Fibroblast of peridontal ligament (primary cell): ENCODE results near the gene ADCY2.

ENCODE experiments used
- DNase-seq: peaks from one replicate; pipeline ENCODE4 v3.0.0-alpha.2; 2010; ENCODE audit errors: extremely low read depth

The ADCY2 gene

GRCh38 chr5:7592910-7593309 lies 197.0 kb downstream of the ADCY2 start:
- no peak for DNase-seq

GRCh38 chr5:7597059-7597642 lies 201.2 kb downstream of the ADCY2 start:
- DNase-seq: no peak

- no peak for DNase-seq
Observed at GRCh38 chr5:7606840-7607465, 211.0 kb downstream of the ADCY2 start.

GRCh38 chr5:7608772-7609171 lies 212.8 kb downstream of the ADCY2 start:
- DNase-seq: no peak

- DNase-seq: no peak
Observed at GRCh38 chr5:7609726-7610125, 213.8 kb downstream of the ADCY2 start.

GRCh38 chr5:7610531-7611177 lies 214.7 kb downstream of the ADCY2 start:
- DNase-seq: no peak

- DNase-seq: no peak
Observed at GRCh38 chr5:7611518-7611917, 215.6 kb downstream of the ADCY2 start.

- no peak for DNase-seq
Observed at GRCh38 chr5:7615566-7616061, 219.7 kb downstream of the ADCY2 start.

GRCh38 chr5:7616897-7617296 lies 221.0 kb downstream of the ADCY2 start:
- no peak for DNase-seq

- DNase-seq: no peak
Observed at GRCh38 chr5:7622498-7622897, 226.6 kb downstream of the ADCY2 start.

GRCh38 chr5:7625740-7626139 lies 229.8 kb downstream of the ADCY2 start:
- no peak for DNase-seq

GRCh38 chr5:7628248-7628647 lies 232.3 kb downstream of the ADCY2 start:
- DNase-seq: no peak

GRCh38 chr5:7628820-7629219 lies 232.9 kb downstream of the ADCY2 start:
- DNase-seq: no peak

- DNase-seq: no peak
Observed at GRCh38 chr5:7629561-7629960, 233.6 kb downstream of the ADCY2 start.

- DNase-seq: no peak
Observed at GRCh38 chr5:7634837-7635236, 238.9 kb downstream of the ADCY2 start.

- no peak for DNase-seq
Observed at GRCh38 chr5:7638456-7638855, 242.5 kb downstream of the ADCY2 start.

GRCh38 chr5:7642029-7642428 lies 246.1 kb downstream of the ADCY2 start:
- DNase-seq: no peak

- DNase-seq: no peak
Observed at GRCh38 chr5:7644723-7645122, 248.8 kb downstream of the ADCY2 start.

GRCh38 chr5:7650755-7651154 lies 254.8 kb downstream of the ADCY2 start:
- no peak for DNase-seq

- DNase-seq: no peak
Observed at GRCh38 chr5:7653046-7653445, 257.1 kb downstream of the ADCY2 start.

- no peak for DNase-seq
Observed at GRCh38 chr5:7657153-7657552, 261.2 kb downstream of the ADCY2 start.

- no peak for DNase-seq
Observed at GRCh38 chr5:7659420-7659819, 263.5 kb downstream of the ADCY2 start.

- no peak for DNase-seq
Observed at GRCh38 chr5:7662289-7662688, 266.4 kb downstream of the ADCY2 start.
